Measurements from ENCODE around the gene PNPLA3.
"Not testable (repeated sequence)": the region's sequence is repeated elsewhere in the genome, so short reads cannot be mapped to it uniquely, and the experiment has no call there.

Gene PNPLA3

GRCh38 chr22:43890901-43891331 lies 32.7 kb upstream of the PNPLA3 start:
- no peak for DNase-seq

DNA sequence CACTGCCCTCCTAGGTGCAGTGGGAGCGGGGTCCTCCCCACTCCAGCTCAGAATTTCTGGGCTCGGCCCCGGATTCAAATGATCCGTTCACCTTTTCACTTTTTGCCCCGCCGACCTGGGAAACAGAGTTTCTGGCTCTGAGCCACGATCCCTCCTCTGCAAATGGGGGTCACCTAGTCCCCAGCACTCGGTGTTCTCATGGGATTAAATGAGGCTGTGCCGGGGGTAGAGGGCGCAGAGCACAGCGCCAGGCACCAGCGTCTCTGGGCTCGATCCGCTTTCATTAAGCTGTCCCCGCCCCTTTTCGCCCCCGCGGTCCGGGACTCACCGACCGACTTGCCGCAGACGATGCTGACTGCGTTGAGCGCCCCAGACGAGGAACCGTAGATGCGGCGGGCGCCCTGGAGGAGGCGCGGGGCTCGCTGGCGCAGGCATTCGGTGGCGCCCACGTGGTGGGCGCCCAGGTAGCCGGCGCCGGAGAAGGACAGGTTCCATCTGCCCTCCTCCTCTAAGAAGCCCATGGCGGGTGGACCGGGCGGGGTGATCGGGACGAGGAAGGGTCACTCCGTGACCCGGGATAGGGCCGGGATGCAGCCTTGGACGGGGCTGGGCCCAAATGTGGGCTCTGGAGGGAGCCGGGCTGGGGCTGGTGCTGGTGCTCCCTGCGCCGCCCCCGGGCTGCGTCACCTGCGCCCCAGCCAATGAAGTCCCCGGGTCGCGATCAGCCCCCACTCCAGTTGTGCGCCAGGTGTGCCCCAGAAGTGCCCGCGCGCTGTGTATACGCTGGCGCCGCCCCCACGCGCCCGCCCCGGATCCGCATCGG lies 32.0 kb upstream of the PNPLA3 start, which contains the start of gene PNPLA5:
TSS of gene PNPLA5 (minus strand) at position 654 of the 823 bp plus-strand sequence. CDS start at position 521, 133 bp downstream.
- DNase-seq, result no peak

DNA sequence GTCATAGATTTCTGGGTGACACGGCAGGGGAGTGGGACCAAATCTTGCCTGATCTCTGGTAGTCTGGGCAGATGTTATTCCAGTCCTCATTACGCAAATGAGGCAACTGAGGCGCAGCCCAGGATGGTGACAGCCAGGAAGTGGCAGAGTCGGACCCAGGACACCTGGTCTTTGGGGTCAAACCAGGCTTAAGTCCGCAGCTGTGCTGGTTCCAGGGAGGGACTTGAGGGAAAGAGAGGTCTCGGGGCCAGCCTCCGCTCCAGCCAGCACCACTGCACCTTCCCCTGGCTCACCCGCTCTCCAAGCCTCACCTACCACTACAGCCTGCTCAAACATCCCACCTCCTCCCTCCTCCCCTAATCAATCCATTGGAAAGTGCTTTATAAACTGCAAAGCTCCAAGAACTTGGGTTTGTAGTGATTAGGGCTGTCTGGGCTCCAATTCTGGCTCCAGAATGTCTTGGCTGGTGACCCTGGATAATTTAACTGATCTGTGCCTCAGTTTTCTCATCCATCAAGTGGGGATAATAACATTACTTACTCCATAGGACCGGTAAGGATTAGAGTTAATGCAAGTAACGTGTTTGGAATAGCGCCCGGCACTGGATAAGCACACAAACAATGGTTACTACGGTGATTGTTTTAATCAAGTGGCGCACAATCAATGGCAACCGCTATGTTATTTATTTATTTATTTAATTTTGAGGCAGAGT lies 31.3 kb upstream of the PNPLA3 start:
- DNase-seq, result no peak

GRCh38 chr22:43893266-43893665 lies 30.3 kb upstream of the PNPLA3 start:
- DNase-seq, result no peak

- no peak for DNase-seq
Observed at GRCh38 chr22:43894122-43894521, 29.5 kb upstream of the PNPLA3 start.

GRCh38 chr22:43895986-43896645 lies 27.5 kb upstream of the PNPLA3 start:
- DNase-seq, result no peak

DNA sequence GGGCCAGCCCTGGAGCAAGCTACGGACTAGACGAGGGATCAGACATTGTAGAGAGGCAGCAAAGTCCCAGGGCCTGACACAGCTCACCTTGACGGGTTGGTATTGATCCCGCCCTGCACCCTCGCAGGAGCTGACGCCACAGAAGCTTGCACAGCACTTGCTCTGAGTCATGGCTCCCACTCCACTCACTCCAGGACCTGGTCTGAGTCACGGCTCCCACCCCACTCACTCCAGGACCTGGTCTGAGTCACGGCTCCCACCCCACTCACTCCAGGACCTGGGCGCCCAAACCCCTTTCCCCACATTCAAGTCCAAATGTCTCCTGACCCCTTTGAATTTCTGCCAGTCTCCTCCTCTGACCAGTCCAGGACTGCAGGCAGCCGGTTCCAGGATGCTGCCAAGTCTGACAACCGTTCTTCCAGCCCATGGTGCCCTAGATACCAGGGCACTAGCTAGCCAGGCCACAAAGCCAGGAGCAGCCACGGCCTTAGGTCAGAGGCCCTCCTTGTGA lies 25.8 kb upstream of the PNPLA3 start:
- DNase-seq, result no peak

DNA sequence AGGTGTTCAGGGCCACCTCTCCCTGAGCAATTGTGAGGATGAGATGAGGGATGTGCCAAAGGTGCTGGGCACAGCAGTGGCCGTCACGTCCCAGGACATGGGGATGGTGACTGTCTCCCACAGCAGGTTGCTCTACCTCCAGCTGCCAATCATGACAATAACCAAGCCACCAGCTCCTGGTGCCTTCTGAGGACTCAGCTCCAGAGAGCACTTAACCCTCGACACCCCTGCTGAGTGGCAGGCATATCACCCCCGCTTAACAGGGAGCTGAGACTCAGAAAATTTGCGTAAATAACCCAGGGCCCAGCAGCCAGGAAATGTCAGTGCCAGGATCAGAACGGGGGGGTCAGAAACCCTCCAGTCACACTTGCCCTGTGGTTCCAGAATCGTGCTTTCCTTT lies 23.4 kb upstream of the PNPLA3 start:
- no peak for DNase-seq

DNA sequence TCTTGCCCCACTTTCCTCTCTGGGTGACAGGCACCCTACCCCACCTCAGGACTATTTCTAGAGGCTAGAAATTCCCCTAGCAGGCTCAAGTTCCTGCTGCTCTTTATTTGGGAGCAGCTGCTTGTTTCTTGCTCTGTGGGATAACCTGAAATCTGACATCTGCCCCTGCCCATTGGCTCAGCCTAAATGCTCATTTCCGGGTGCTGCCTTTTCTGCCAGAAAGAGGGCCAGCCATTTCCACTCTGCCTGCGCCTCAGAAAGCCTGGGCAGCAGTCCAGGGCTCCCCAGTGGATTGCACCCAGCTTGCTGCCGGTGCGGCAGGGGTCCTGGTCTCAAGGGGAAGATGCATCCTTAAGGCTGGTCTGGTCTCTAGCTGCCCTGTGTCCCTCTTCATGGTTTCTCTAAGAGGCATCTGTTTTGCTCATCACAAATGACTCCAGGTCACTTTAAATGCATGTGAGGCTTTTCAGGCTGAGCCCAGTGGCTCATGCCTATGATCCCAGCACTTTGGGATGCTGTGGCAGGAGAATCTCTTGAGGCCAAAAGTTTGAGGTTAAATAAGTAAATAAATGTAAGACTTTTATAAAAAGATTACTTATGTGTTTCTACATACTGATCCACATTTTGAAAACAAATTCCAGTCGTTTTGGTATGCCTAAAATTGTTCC lies 21.5 kb upstream of the PNPLA3 start:
- DNase-seq, result no peak

DNA sequence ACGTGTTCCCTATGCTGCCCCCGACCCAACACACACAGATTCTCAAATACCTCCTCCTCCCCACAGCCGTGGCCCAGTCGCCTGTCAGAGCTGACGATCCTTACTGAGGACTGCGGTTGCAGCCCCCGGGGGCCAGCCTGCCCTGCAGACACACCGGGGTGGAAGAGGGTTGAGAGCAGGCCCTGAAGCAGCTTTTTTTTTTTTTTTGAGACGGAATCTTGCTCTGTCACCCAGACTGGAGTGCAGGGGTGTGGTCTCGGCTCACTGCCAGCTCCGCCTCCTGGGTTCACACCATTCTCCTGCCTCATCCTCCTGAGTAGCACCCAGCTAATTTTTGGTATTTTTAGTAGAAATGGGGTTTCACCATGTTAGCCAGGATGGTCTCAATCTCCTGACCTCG lies 20.6 kb upstream of the PNPLA3 start:
- DNase-seq, result not testable (repeated sequence)

DNA sequence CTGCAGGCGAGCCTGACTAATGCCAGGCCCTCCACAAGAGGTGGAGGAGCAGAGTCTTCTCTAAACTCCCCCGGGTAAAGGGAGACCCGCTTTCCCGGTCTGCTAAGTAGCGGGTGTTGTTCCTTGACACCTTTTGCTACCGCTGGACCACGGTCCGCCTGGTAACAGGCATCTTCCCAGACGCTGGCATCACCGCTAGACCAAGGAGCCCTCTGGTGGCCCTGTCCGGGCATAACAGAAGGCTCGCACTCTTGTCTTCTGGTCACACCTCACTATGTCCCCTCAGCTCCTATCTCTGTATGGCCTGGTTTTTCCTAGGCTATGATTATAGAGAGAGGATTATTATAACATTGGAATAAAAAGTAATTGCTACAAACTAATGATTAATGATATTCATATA lies 19.2 kb upstream of the PNPLA3 start:
- DNase-seq, result not testable (repeated sequence)

GRCh38 chr22:43905681-43906080 lies 17.9 kb upstream of the PNPLA3 start:
- no peak for DNase-seq

- no peak for DNase-seq
Observed at GRCh38 chr22:43909708-43910107, 13.9 kb upstream of the PNPLA3 start.

DNA sequence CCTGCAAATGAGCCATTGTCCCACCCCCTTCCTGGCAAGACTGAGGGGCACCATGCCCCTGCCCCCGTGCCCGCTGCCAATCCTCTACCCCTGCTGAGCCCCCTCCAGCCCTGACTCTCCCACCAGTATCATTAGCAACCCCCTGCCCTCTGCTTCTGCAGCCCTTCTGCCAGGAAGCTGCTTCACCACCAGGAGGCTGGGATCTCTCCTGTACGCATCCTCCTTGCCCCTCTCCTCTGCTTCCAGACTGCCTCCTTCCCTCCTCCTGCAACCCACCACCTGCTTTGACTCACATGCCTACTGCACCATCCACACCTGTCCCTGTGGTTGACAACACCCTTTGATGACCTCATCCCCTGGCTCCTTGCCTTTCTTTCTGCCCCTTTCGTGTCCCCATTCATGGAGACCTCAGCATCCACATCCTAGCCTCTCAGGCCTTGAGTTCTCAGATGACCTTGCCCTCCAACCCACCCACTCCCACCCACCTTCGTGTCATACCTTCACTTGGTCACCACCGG lies 13.4 kb upstream of the PNPLA3 start:
- DNase-seq, result no peak

GRCh38 chr22:43911351-43911750 lies 12.3 kb upstream of the PNPLA3 start:
- no peak for DNase-seq

GRCh38 chr22:43917521-43917920 lies 6.1 kb upstream of the PNPLA3 start:
- DNase-seq, result no peak

GRCh38 chr22:43919106-43919973 lies 4.3 kb upstream of the PNPLA3 start:
- DNase-seq, result no peak

DNA sequence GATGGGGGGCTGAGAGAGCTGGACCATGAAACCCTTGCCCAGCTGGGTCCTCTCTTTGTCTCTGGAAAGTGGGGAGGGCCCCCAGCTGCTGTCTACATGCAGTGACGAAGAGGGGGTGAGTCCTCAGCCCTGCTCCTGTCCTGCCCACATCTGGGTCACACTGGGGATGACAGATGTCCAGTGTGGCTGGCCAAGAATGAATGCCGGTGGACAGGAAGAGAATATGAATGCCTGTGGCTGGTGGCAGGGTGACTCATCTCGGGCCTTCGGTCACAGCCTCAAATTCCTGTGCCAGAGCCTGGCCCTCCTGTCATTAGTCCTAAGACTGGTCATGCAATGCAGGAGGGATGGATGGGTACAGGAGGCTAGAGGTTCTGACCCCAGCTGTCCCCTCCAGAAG lies 2.2 kb upstream of the PNPLA3 start:
- DNase-seq, result no peak

- no peak for DNase-seq
Observed at GRCh38 chr22:43922123-43922522, 1.5 kb upstream of the PNPLA3 start.

GRCh38 chr22:43923191-43923590 lies 414 bp upstream of the PNPLA3 start:
- no peak for DNase-seq

DNA sequence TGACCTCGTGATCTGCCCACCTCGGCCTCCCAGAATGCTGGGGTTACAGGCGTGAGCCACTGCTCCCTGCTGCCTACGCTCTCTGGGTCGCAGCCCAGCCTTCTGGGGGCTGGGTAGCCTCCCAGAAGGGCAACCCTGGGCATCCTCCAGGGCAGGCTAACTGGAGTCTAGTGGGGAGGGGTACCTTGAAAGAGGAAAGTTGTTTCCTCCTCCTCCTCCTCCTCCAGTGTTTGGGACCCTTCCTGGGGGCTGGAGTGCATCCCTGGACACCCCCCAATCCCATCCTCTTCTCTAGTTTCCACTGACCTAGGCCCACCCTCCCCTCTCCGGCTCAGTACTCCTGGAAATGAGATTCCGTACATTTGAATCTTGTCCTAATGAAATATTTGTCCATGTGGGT lies 1.3 kb downstream of the PNPLA3 start:
- no peak for DNase-seq

Data from NCI-H2081 treated with DMSO at 0.1 percent for 48 hours (cell line).